IMR-90 (cell line): Measurements from ENCODE around the gene CCR6. TPM values are rescaled to one million over a fixed set of nuclear protein-coding genes. Genes with fewer than 3 reads are reported as not detected.

ENCODE experiments used
- ATAC-seq: fragments of 200-7000 bp; cut with Tn5 transposase; 2 replicates; pipeline ENCODE4 v1.9.1; 2020; ENCODE audit warnings: low read depth, mild to moderate bottlenecking, moderate library complexity
- Bru-seq: library from RNA; stranded (reverse); fragments of 400-500 nt; gene quantifications from one replicate; lab custom pipeline; 2021; lab: Mats Ljungman, UMichigan
- BruChase-seq, 2 experiments: library from RNA; stranded (reverse); fragments of 400-500 nt; gene quantifications; one replicate each; lab custom pipeline; 2021; lab: Mats Ljungman, UMichigan
- BruUV-seq: library from RNA; stranded (reverse); fragments of 400-500 nt; replicated peaks from 2 replicates; lab custom pipeline; 2021; lab: Mats Ljungman, UMichigan
- CTCF ChIA-PET: fragments of 300-600 bp; formaldehyde crosslinking; extraction: SDS; loops from one replicate; lab custom pipeline; 2021; ENCODE audit warnings: antibody characterized with exemption; lab: Yijun Ruan, JAX
- POLR2A ChIA-PET: fragments of 300-600 bp; sonication (Branson Sonifier 250); formaldehyde crosslinking; loops from one replicate; lab custom pipeline; 2022; ENCODE audit warnings: antibody characterized with exemption; ENCODE audit not compliant: unreplicated experiment; lab: Charles Lee
- DNase-seq: peaks from one replicate; pipeline ENCODE4 v3.0.0; 2013
- H2AFZ ChIP-seq: replicated peaks from 2 replicates; pipeline ENCODE3; 2013; ENCODE audit warnings: low read length, mild to moderate bottlenecking; ENCODE audit not compliant: poor library complexity
- H2AK5ac ChIP-seq: 2 replicates; pipeline ENCODE4 v1.6.1; 2013; ENCODE audit warnings: low read depth, low read length, inconsistent platforms
- H2AK9ac ChIP-seq: replicated peaks from 2 replicates; pipeline ENCODE3; 2013; ENCODE audit warnings: mild to moderate bottlenecking, low read depth, low read length, moderate library complexity; ENCODE audit not compliant: poor library complexity
- H2BK120ac ChIP-seq: 2 replicates; pipeline ENCODE4 v1.6.1; 2013; ENCODE audit warnings: low read depth, low read length, inconsistent platforms
- H2BK15ac ChIP-seq: 3 replicates; pipeline ENCODE4 v1.6.1; 2013; ENCODE audit warnings: low read depth, low read length, inconsistent platforms
- H2BK20ac ChIP-seq: 2 replicates; pipeline ENCODE4 v1.6.1; 2013; ENCODE audit warnings: low read depth, mild to moderate bottlenecking, inconsistent platforms, low read length, moderate library complexity
- H2BK5ac ChIP-seq: 2 replicates; pipeline ENCODE4 v1.6.1; 2013; ENCODE audit warnings: mild to moderate bottlenecking, low read depth, low read length, inconsistent platforms; ENCODE audit not compliant: poor library complexity, severe bottlenecking
- H3K14ac ChIP-seq: replicated peaks from 2 replicates; pipeline ENCODE4 v1.6.1; 2013; ENCODE audit warnings: low read depth, low read length, inconsistent platforms
- H3K18ac ChIP-seq: 2 replicates; pipeline ENCODE4 v1.6.1; 2013; ENCODE audit warnings: low read depth, low read length, control low read depth
- H3K23ac ChIP-seq: 2 replicates; pipeline ENCODE4 v1.6.1; 2013; ENCODE audit warnings: low read depth, low read length, inconsistent platforms
- H3K27ac ChIP-seq: 2 replicates; pipeline ENCODE4 v1.5.1; 2013; ENCODE audit warnings: mild to moderate bottlenecking, control low read depth, low read length; ENCODE audit not compliant: insufficient read depth
- H3K27me3 ChIP-seq: 2 replicates; pipeline ENCODE4 v1.6.1; 2013; ENCODE audit warnings: low read length; ENCODE audit not compliant: control insufficient read depth, insufficient read depth
- H3K36me3 ChIP-seq: 2 replicates; pipeline ENCODE4 v1.6.1; 2013; ENCODE audit warnings: low read length, mixed read lengths; ENCODE audit not compliant: control insufficient read depth, insufficient read depth
- H3K4ac ChIP-seq: 2 replicates; pipeline ENCODE4 v1.6.1; 2013; ENCODE audit warnings: low read depth, low read length, inconsistent platforms
- H3K4me1 ChIP-seq: 2 replicates; pipeline ENCODE4 v1.6.1; 2013; ENCODE audit warnings: low read length, mixed read lengths; ENCODE audit not compliant: control insufficient read depth, insufficient read depth
- H3K4me2 ChIP-seq: 2 replicates; pipeline ENCODE4 v1.6.1; 2013; ENCODE audit warnings: low read depth, mild to moderate bottlenecking, control low read depth, low read length, moderate library complexity
- H3K4me3 ChIP-seq: 2 replicates; pipeline ENCODE4 v1.5.1; 2013; ENCODE audit warnings: low read depth, mild to moderate bottlenecking, control low read depth, low read length, moderate library complexity; ENCODE audit not compliant: insufficient read depth
- H3K56ac ChIP-seq: 2 replicates; pipeline ENCODE4 v1.6.1; 2013; ENCODE audit warnings: low read length, inconsistent platforms; ENCODE audit not compliant: insufficient read depth; ENCODE audit errors: extremely low read depth
- H3K79me1 ChIP-seq, 2 experiments: 2 replicates each; pipeline ENCODE4 v1.6.1; 2013; ENCODE audit warnings: low read length in 2 of 2, inconsistent platforms in 1 of 2, low read depth in 1 of 2
- H3K9ac ChIP-seq: 2 replicates; pipeline ENCODE4 v1.6.1; 2013; ENCODE audit warnings: low read depth, low read length, control low read depth
- H3K9me1 ChIP-seq: 2 replicates; pipeline ENCODE4 v1.6.1; 2013; ENCODE audit warnings: low read length, inconsistent platforms; ENCODE audit not compliant: insufficient read depth
- H3K9me3 ChIP-seq: 2 replicates; pipeline ENCODE4 v1.6.1; 2013; ENCODE audit warnings: low read length; ENCODE audit not compliant: control insufficient read depth, insufficient read depth
- H4K20me1 ChIP-seq: 2 replicates; pipeline ENCODE4 v1.6.1; 2013; ENCODE audit warnings: low read length, inconsistent platforms; ENCODE audit not compliant: insufficient read depth
- H4K5ac ChIP-seq: 2 replicates; pipeline ENCODE4 v1.6.1; 2013; ENCODE audit warnings: mild to moderate bottlenecking, low read depth, low read length, control low read depth
- H4K8ac ChIP-seq, 2 experiments: 2 replicates each; pipeline ENCODE4 v1.6.1; 2013; ENCODE audit warnings: low read depth in 2 of 2, low read length in 2 of 2, control low read depth in 1 of 2, inconsistent platforms in 1 of 2
- H4K91ac ChIP-seq: 2 replicates; pipeline ENCODE4 v1.6.1; 2013; ENCODE audit warnings: low read depth, low read length, inconsistent platforms; ENCODE audit not compliant: insufficient read depth
- CHD1 ChIP-seq: IDR thresholded peaks from 2 replicates; pipeline ENCODE4 v1.6.1; 2012; ENCODE audit warnings: low read depth, low read length, improper control_type of control experiment
- FOS ChIP-seq: fragments of 150-350 bp; IDR thresholded peaks from 2 replicates; pipeline ENCODE4 v1.6.1; 2016; ENCODE audit warnings: low read depth, low read length
- MAZ ChIP-seq: IDR thresholded peaks from 2 replicates; pipeline ENCODE4 v1.6.1; 2012; ENCODE audit warnings: low read depth, mild to moderate bottlenecking, low read length, improper control_type of control experiment, moderate library complexity, borderline replicate concordance
- NFE2L2 ChIP-seq: fragments of 150-350 bp; IDR thresholded peaks from 2 replicates; pipeline ENCODE4 v1.6.1; 2016; ENCODE audit warnings: low read depth, mild to moderate bottlenecking, low read length
- RAD21 ChIP-seq: IDR thresholded peaks from 2 replicates; pipeline ENCODE4 v1.6.1; 2012; ENCODE audit warnings: low read length, improper control_type of control experiment
- RCOR1 ChIP-seq: IDR thresholded peaks from 2 replicates; pipeline ENCODE4 v1.6.1; 2012; ENCODE audit warnings: mild to moderate bottlenecking, low read length, improper control_type of control experiment; ENCODE audit not compliant: insufficient replicate concordance
- RFX5 ChIP-seq: IDR thresholded peaks from 2 replicates; pipeline ENCODE4 v1.8.0; 2012; ENCODE audit warnings: low read depth, mild to moderate bottlenecking, low read length, moderate library complexity
- SMC3 ChIP-seq: fragments of 150-350 bp; IDR thresholded peaks from 2 replicates; pipeline ENCODE4 v1.6.1; 2016; ENCODE audit warnings: low read depth, mild to moderate bottlenecking, antibody characterized with exemption, low read length, moderate library complexity
- WGBS, 2 experiments: methylation state at CpG; one replicate each; pipeline versions ENCODE4 v1.1.5 to v1.1.7; 2013; ENCODE audit warnings: missing lambda C conversion rate in 2 of 2; ENCODE audit not compliant: insufficient read length in 1 of 2; ENCODE audit errors: extremely low coverage in 2 of 2; 5-methylcytosine and 5-hydroxymethylcytosine counted together
- dilution Hi-C: fragments of 300-500 bp; cut with HindIII; formaldehyde crosslinking; loops from one replicate; pipeline ENCODE4 v1.14.3; 2018; ENCODE audit warnings: low sequenced_read_pairs; ENCODE audit not compliant: unreplicated experiment
- in situ Hi-C: fragments of 300-500 bp; cut with MboI; formaldehyde crosslinking; loops from 3 replicates; pipeline ENCODE4 v1.14.3; 2019; ENCODE audit warnings: low sequenced_read_pairs, inconsistent platforms, mixed read lengths
- intact Hi-C: fragments of 100-400 bp; cut with micrococcal nuclease; formaldehyde crosslinking; loops from 2 replicates; pipeline ENCODE4 v1.10.0; 2022
- long read RNA-seq: library from polyadenylated mRNA; unstranded; transcript quantifications from one replicate; pipeline ENCODE4 v2.0.0, GENCODE V29; 2021; ENCODE audit not compliant: unreplicated experiment
- polyA plus RNA-seq, 3 experiments: library from polyadenylated mRNA; depleted of rRNA; stranded (reverse); fragments of >200 nt; gene quantifications; 2 replicates each; pipeline ENCODE4 v1.2.3, GENCODE V29; 2012; ENCODE audit warnings: low replicate concordance in 1 of 3
- total RNA-seq: library from RNA; depleted of rRNA; stranded (reverse); fragments of >200 nt; gene quantifications from 2 replicates; pipeline ENCODE4 v1.2.3, GENCODE V29; 2012; rRNA removed
- TF ChIP-seq, protein P1 (sequence below): fragments of 150-350 bp; IDR thresholded peaks from 2 replicates; pipeline ENCODE4 v1.6.1; 2016; ENCODE audit warnings: low read depth, mild to moderate bottlenecking, low read length, moderate library complexity, borderline replicate concordance
- TF ChIP-seq, protein P2 (sequence below): fragments of 150-350 bp; IDR thresholded peaks from 2 replicates; pipeline ENCODE4 v1.6.1; 2017; ENCODE audit warnings: mild to moderate bottlenecking, antibody characterized with exemption, low read length, low read depth
- TF ChIP-seq, protein P3 (sequence below): conservative IDR thresholded peaks from 2 replicates; pipeline ENCODE4 v1.5.1; 2012; ENCODE audit warnings: mild to moderate bottlenecking, low read depth, low read length, improper control_type of control experiment

The CCR6 gene
- total RNA-seq, result not detected in 2 replicates
- not detected in 2 replicates for polyA plus RNA-seq (2012; rRNA removed)
- polyA plus RNA-seq (2012; cell fraction: cytosol; rRNA removed), result not detected in 2 replicates
- not detected in 2 replicates for polyA plus RNA-seq (2012; cell fraction: nucleus; rRNA removed; ENCODE audit: low replicate concordance)
- not detected for Bru-seq, nascent RNA
- percentile 13 among the genes with signal in this experiment for BruChase-seq, experiment 1, labeled RNA remaining after a 6-hour chase
- not detected for BruChase-seq, experiment 2, labeled RNA remaining after a 2-hour chase
- long read RNA-seq, result 0 reads

DNA sequence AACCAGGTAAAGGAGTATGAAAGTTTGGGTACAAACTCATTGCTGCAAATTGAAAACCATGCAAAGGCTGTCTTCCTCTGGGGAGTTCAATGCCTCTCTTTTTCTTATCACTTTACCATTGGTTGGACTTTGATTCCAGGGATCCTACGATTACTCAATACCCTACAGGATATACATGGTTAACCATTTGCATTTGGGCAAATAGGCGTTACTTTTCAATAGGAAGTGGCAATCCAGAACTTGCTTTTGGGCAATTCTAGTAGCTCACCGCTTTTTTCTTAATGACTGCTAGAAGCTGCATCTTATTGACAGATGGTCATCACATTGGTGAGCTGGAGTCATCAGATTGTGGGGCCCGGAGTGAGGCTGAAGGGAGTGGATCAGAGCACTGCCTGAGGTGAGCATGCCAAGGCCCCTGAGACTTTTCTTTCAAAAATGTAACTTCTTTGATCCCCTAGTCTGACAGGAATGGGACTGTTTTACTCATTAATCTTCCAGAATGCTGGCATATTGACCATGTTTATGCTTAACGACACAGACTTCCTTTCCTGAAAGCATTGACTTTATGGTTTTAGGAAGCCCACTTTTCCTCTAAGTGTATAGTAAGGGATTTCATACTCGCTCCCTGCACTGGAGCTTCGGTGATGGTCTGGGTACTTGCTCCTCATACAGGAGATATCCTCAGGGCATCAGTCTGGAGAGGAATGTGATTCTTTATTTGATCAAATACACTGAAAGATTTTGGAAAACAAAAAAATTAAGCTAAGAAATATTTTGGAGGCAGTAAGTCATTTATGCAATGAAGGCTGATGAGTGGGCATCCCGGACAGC lies at the start of gene CCR6:
TSS of gene CCR6 (plus strand) at position 270 of the 831 bp plus-strand sequence. CDS start 13,039 bp downstream, outside the sequence.
- Histone ChIP-seq H3K27me3 (no peaks in the 10 kb centered on the region), H3K56ac (no peak within 1 kb of the TSS), H3K36me3 (no peaks in the 10 kb centered on the region), H2BK5ac (no peak within 1 kb of the TSS), H3K9me1 (no peaks in the 10 kb centered on the region), H3K4me3 (no peak within 1 kb of the TSS), H2AFZ (no peak within 1 kb of the TSS), H2BK120ac (no peak within 1 kb of the TSS), H3K27ac (no peak within 1 kb of the TSS), H3K4me2 (no peak within 1 kb of the TSS), H3K9me3 (peaks cover 23% of the 10 kb centered on the region), H4K8ac (no peak within 1 kb of the TSS), H2BK20ac (no peak within 1 kb of the TSS), H3K4ac (no peak within 1 kb of the TSS), H4K20me1 (no peaks in the 10 kb centered on the region), H3K79me1 (no peaks in the 10 kb centered on the region), H4K5ac (no peak within 1 kb of the TSS), H3K9ac (no peak within 1 kb of the TSS), H3K23ac (no peak within 1 kb of the TSS), H2BK15ac (no peak within 1 kb of the TSS), H3K14ac (no peak within 1 kb of the TSS), H3K4me1 (no peaks in the 10 kb centered on the region), H2AK9ac (no peak within 1 kb of the TSS), H4K91ac (no peak within 1 kb of the TSS), H2AK5ac (no peak within 1 kb of the TSS), H3K18ac (no peak within 1 kb of the TSS)
- POLR2A ChIA-PET, result no interaction called here
- in situ Hi-C loops, result no loop called here
- no peak for TF ChIP-seq CHD1
- no peak for TF ChIP-seq RFX5
- no peak for TF ChIP-seq NFE2L2
- TF ChIP-seq, protein P1, sequence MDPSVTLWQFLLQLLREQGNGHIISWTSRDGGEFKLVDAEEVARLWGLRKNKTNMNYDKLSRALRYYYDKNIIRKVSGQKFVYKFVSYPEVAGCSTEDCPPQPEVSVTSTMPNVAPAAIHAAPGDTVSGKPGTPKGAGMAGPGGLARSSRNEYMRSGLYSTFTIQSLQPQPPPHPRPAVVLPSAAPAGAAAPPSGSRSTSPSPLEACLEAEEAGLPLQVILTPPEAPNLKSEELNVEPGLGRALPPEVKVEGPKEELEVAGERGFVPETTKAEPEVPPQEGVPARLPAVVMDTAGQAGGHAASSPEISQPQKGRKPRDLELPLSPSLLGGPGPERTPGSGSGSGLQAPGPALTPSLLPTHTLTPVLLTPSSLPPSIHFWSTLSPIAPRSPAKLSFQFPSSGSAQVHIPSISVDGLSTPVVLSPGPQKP, result no peak
- TF ChIP-seq FOS, result no peak
- TF ChIP-seq MAZ, result no peak
- TF ChIP-seq, protein P2, sequence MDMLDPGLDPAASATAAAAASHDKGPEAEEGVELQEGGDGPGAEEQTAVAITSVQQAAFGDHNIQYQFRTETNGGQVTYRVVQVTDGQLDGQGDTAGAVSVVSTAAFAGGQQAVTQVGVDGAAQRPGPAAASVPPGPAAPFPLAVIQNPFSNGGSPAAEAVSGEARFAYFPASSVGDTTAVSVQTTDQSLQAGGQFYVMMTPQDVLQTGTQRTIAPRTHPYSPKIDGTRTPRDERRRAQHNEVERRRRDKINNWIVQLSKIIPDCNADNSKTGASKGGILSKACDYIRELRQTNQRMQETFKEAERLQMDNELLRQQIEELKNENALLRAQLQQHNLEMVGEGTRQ, result no peak
- TF ChIP-seq, protein P3, sequence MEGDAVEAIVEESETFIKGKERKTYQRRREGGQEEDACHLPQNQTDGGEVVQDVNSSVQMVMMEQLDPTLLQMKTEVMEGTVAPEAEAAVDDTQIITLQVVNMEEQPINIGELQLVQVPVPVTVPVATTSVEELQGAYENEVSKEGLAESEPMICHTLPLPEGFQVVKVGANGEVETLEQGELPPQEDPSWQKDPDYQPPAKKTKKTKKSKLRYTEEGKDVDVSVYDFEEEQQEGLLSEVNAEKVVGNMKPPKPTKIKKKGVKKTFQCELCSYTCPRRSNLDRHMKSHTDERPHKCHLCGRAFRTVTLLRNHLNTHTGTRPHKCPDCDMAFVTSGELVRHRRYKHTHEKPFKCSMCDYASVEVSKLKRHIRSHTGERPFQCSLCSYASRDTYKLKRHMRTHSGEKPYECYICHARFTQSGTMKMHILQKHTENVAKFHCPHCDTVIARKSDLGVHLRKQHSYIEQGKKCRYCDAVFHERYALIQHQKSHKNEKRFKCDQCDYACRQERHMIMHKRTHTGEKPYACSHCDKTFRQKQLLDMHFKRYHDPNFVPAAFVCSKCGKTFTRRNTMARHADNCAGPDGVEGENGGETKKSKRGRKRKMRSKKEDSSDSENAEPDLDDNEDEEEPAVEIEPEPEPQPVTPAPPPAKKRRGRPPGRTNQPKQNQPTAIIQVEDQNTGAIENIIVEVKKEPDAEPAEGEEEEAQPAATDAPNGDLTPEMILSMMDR, result no peak
- TF ChIP-seq RCOR1, result no peak
- TF ChIP-seq SMC3, result no peak
- TF ChIP-seq RAD21, result no peak
- dilution Hi-C loops, result no loop called here
- 0% methylated on average over 1 of the region's 8 CpGs; no CpG with 5 or more reads in 1 of the 2 experiments for WGBS, 2 experiments
- CTCF ChIA-PET, result no interaction called here
- BruUV-seq, result no TSS peak
- ATAC-seq (no peak), DNase-seq (no peak)
- intact Hi-C loops, result no loop called here
